GM19351 (cell line): ENCODE results near the gene ZSCAN12.

Experiments used
- ATAC-seq: cut with Tn5 transposase; IDR thresholded peaks from one replicate; pipeline ENCODE4 v1.9.1; 2021; ENCODE audit warnings: mild to moderate bottlenecking, moderate library complexity; ENCODE audit not compliant: unreplicated experiment

Gene ZSCAN12

GRCh38 chr6:28354688-28355554 is 44.6 kb downstream of the ZSCAN12 start:
- no peak for ATAC-seq

DNA sequence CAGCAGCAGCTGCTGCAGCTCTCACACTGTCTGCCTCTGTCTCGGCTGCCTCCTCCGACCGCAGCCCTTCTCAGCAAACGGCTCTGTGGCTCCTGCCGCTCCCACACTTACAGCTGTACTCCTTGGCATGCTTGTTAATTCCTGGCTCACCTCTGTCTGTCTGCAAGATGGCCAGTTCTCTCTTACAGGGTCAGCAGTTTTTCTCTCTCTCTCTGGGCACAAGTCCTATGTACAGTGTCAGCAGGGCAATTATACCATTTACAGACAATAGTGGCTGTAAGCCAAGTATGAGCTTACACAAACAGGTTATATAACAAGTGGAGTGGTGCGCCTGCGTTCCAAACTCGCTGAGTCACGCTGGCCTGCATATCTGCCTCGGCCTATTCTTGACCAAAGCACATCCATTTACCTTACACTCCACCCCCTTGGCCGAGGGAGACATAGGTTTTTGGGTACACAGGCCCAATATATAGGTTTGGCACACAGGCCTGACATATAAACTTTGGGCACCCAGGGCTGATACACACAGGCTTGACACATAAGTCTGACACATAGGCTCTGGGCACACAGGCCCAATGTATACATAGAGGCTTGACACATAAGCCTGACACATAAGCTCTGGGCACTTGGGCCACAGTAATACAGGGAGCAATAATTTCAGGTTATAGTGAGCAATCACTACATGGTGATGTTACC is 45.4 kb downstream of the ZSCAN12 start:
- no peak for ATAC-seq

GRCh38 chr6:28353356-28353755 is 46.2 kb downstream of the ZSCAN12 start:
- no peak for ATAC-seq

DNA sequence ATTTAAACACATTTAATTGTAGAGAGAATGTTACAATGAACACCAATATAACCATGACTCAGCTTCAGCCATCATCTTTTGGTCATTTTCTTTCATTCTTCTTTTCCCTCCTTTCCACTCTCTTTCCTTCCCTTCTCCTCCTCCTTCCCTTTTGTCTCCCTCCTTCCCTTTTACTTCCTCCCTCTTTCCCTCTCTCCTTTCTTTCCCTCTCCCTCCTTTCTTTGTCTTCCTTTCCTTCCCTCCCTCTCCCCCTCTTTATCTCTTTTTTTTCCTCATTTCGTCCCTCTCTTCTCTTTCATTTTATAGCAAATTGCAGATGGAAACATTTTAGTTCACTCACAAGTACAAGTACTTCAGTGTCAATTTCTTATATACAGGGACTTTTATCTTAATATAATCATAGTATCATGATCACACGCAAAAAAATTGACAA is 48.0 kb downstream of the ZSCAN12 start:
- no peak for ATAC-seq

DNA sequence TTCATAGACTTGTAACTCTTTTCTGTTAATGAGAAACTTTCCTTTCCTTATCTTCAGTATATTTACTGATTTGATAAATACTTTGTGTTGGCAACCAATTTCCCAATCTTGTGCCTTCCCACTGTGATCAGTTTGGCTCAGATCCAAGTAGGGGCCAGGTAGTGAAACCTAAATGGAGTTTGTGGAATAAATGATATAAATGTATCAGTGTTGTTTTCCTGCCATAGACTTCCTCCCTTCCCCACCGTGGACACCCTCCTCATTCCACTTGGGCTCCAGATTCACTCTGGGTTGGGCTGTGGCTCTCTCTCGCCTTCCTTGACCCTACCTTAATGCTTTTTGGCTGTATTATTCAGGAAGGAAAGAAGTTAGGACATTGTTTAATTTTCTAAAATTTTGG is 48.5 kb downstream of the ZSCAN12 start:
- ATAC-seq, result no peak

GRCh38 chr6:28349892-28350737 is 49.4 kb downstream of the ZSCAN12 start, which contains the start of gene ZKSCAN3:
ZKSCAN3 (plus strand) TSS chr6:28349947; CDS start chr6:28359587, 9,640 bp downstream.
- peak; percentile 99 for ATAC-seq

DNA sequence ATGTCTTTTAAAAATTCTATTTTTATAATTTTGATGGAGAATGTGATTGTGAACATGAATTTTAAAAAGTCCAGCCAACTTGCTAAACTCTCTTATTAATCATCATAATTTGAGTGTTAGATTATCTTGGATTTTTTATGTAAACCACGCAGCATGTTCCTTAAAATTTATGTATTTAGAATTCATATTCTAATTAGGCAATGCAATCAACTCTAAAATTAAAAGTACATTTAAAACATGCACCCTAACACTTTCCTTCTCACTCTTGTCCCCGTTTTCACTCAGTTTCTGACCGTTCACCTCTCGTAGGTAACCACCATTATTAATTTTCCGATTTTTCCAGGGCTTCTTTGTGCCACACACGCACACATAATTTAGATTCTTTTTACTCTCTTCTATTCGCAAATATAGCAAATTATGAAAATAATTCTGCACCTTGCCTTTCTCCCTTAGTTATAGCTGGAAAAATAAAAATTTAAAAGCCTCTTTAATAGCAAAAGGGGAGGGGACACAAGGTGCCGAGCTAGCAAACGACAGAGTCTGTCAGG is 50.1 kb downstream of the ZSCAN12 start:
- no peak for ATAC-seq

DNA sequence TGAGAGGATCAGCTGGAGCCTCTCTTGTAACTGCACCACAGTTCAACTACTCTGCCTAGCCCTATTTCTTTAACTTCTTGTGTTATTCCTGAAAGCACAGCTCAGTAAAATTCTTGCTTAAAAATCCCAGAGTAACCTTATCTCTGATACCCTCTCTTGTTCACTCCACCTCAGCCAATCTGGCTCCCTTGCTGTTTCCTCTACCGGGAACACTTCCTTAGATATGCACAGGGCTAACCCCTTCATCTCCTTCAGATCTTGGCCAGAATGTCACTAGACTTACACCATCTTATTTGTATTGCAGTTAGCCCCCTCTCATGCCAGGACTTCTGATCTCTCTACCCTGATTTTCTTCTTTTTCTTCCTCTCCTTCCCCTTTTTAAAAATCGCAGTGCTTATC is 52.4 kb downstream of the ZSCAN12 start:
- no peak for ATAC-seq

- no peak for ATAC-seq
These were observed 54.3 kb downstream of the ZSCAN12 start for GRCh38 chr6:28345201-28345600.

GRCh38 chr6:28343898-28344677 is 55.5 kb downstream of the ZSCAN12 start:
- no peak for ATAC-seq

DNA sequence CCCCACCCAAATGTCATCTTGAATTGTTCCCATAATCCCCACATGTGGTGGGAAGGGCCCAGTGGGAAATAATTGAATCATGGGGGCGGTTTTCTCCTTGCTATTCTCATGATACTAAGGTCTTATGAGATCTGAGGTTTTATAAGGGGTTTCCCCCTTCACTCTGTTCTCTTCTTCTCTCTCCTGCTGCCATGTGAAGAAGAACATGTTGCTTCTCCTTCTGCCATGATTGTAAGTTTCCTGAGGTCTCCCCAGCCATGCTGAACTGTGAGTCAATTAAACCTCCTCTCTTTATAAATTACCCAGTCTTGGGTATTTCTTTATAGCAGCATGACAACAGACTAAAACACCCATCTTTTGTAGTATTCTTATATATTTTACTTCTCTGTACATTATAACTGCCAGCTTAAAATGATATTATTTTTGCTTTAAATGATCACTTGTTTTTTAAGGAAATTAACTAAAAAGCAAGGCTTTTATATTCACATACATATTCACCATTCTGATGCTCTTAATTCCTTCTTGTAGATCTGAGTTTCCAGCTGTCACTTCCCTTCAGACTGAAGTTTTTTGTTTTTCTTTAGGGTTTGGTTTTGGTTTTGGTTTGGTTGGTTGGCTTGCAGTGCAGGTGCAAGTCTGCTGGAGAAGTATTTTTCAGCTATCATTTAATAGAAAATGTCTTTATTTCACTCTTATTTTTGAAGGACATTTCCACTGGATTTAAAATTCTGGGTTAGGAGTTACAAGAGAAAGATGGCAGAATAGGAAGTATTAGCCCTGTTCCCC is 59.0 kb downstream of the ZSCAN12 start:
- ATAC-seq, result no peak

GRCh38 chr6:28337121-28337520 is 62.4 kb downstream of the ZSCAN12 start:
- no peak for ATAC-seq

- ATAC-seq, result peak; percentile 38
These were observed 63.0 kb downstream of the ZSCAN12 start for GRCh38 chr6:28336284-28337120.

- ATAC-seq, result peak; percentile 86
These were observed 63.8 kb downstream of the ZSCAN12 start, which contains the start of gene ZSCAN31 for GRCh38 chr6:28335564-28336283. ZSCAN31 (minus strand) TSS chr6:28336148; CDS start chr6:28329683, 6,465 bp downstream.

DNA sequence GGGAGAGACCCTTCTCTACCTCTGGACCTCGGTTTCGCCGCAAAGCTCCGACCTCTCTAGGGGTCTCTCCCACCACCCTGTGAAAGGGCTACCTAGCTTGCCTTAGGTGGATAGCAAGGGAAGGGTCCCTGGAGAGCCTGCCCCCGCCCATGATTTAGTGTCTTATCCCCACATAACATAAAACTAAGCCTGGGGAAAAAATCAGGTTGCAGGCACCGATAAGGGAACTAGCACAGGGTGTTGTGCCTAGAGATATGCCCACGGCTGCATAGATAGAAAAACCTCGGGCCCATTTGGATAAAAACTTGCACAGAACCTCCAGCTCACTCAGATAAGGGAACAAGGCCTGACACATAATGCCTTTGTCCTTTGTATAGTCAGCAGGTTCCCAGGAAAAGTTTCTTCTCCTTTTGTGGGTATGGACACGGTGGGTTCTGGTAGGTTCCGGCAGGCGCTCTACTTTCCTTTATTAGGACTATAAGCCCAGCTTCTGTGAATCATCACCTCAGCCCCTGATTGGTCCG is 64.4 kb downstream of the ZSCAN12 start:
- ATAC-seq, result no peak

DNA sequence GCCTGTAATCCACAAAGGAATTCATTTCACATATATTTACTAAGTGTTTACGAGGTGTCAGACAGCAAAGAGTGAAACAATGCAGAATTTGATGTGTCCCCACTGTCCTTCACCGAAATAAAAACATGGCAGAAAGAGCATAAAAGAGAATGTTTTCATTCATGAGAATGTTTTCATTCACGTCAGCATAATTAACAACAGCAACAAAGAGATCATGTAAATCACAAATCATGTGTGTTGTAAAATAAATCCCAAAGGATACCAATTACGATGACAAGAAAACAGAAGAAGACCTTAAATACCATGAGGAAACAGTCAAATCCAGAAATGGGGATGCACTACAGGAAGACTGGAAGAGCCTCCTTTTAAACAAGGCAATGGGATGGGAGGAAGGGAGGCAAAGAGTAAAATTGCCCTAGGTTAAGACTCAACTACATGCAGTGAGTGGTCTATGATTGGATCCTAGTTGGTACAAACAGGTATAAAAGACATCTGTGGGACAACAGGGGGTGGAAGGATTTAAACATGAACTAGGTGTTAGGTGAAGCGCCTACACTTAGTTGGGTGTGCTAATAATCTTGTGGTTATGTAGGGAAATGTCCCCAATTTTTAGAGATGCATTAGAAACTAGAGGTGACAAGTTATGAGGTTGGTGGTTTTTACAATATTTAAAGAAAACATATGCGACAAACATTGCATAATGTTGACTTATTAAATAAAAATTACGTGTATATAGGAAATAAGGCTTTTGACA is 65.1 kb downstream of the ZSCAN12 start:
- no peak for ATAC-seq

GRCh38 chr6:28333599-28334018 is 65.9 kb downstream of the ZSCAN12 start:
- ATAC-seq, result no peak
